ENCODE measurements around the gene KIN.

DNA sequence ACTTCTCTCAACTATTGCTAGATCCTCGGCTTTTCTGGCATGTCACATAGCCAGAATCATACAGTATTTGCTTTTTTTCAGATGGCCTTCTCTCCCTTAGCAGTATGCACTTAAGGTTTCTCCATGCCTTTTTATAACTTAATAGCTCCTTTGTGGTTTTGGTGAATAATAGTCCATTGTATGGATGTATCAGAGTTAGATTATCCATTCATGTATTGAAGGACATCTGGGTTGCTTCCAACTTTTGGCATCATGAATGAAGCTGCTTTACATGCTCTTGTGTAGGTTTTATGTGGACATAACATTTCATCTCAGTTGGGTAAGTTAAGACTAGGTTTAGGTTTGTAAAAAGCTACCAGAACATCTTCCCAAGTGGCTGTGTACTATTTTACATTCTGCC is 4.7 kb upstream of the KIN start:
- TF ChIP-seq, protein P1, sequence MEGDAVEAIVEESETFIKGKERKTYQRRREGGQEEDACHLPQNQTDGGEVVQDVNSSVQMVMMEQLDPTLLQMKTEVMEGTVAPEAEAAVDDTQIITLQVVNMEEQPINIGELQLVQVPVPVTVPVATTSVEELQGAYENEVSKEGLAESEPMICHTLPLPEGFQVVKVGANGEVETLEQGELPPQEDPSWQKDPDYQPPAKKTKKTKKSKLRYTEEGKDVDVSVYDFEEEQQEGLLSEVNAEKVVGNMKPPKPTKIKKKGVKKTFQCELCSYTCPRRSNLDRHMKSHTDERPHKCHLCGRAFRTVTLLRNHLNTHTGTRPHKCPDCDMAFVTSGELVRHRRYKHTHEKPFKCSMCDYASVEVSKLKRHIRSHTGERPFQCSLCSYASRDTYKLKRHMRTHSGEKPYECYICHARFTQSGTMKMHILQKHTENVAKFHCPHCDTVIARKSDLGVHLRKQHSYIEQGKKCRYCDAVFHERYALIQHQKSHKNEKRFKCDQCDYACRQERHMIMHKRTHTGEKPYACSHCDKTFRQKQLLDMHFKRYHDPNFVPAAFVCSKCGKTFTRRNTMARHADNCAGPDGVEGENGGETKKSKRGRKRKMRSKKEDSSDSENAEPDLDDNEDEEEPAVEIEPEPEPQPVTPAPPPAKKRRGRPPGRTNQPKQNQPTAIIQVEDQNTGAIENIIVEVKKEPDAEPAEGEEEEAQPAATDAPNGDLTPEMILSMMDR (IDR thresholded peaks at IDR 0.05; ENCODE audit: low read depth, low read length, poor library complexity, severe bottlenecking): no peak
- TF ChIP-seq EZH2phosphoT487 (IDR thresholded peaks at IDR 0.05; ENCODE audit: borderline replicate concordance, low read length): no peak

Data from DOHH2 (cell line).